ENCODE measurements around the gene OR56A3. TPM values are rescaled to one million over a fixed set of nuclear protein-coding genes. Genes with fewer than 3 reads are reported as not detected.
A peak's percentile ranks its signal among the peaks of the same experiment; 100 is the strongest.

OR56A3 gene
- polyA plus RNA-seq (2012; ENCODE audit: missing spikeins) = not detected

- TF ChIP-seq TAF1 (IDR thresholded peaks at IDR 0.05; ENCODE audit: borderline replicate concordance, low read depth, low read length) (no peak), POLR2A (IDR thresholded peaks at IDR 0.05; ENCODE audit: low read depth, low read length) (no peak), POLR2AphosphoS5 (IDR thresholded peaks at IDR 0.05; ENCODE audit: low read depth, low read length) (no peak)
- DNase-seq (ENCODE audit: insufficient read length) = no peak
- FAIRE-seq = no peak
Measured at GRCh38 chr11:5941951-5942350, at the start of gene OR56A3. Gene OR56A3 (plus strand): TSS chr11:5942251. CDS start chr11:5947347, 5,096 bp downstream.

DNA sequence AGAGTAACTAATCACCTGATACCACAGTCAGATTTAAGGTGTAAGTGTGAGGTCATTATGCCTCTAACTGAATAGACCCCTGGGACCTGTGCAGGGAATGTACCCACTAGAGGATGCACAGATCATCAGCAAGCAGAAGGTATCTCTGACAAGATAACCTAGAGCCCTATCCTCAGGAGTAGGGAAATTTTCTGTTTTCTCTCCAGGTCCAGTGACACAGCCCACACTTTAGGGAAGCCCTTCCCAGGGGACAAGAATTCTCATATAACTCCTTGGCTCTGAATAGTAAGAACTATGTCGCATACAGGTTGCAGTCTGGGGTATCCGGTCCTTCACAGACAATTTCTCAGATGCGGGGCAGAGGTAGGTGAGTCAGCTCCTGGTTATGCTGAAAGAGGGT lies 49.1 kb upstream of the OR56A3 start, which contains the start of gene OR52E5:
Gene OR52E5, plus strand, starts transcription at position 301 of the 400 bp plus-strand sequence. CDS start 7,569 bp downstream, outside the sequence.
- FAIRE-seq (no peak), DNase-seq (ENCODE audit: insufficient read length) (no peak)
- TF ChIP-seq TAF1 (IDR thresholded peaks at IDR 0.05; ENCODE audit: borderline replicate concordance, low read depth, low read length) = no peak
- TF ChIP-seq POLR2A (IDR thresholded peaks at IDR 0.05; ENCODE audit: low read depth, low read length) = no peak

GRCh38 chr11:5899534-5899933 lies 42.5 kb upstream of the OR56A3 start:
- DNase-seq (ENCODE audit: insufficient read length) (no peak), FAIRE-seq (no peak)

DNA sequence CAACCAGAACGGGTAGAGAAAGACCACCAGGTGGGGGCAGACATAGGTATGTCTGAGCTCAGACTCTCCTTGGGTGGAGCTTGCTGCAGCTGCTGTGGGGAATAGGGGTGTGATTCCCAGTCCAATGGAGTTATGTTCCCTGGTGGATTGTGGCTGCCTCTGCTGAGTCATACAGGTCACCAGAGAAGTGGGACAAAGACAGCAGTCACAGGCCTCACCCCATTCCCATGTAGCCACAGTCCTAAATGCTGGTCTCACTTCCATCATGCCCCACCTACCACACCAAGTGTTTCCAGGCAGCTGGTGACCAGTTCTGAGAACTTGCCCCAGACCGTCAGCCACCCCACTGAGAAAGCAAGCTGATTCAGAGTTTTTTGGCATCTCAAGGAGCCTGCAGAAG lies 31.5 kb upstream of the OR56A3 start:
- no peak for TF ChIP-seq POLR2AphosphoS5 (IDR thresholded peaks at IDR 0.05; ENCODE audit: low read depth, low read length)
- no peak for TF ChIP-seq TAF1 (IDR thresholded peaks at IDR 0.05; ENCODE audit: borderline replicate concordance, low read depth, low read length)
- no peak for TF ChIP-seq POLR2A (IDR thresholded peaks at IDR 0.05; ENCODE audit: low read depth, low read length)

More at GRCh38 chr11:5899534-5899933, 42.5 kb upstream of the OR56A3 start:
- TF ChIP-seq TAF1 (IDR thresholded peaks at IDR 0.05; ENCODE audit: borderline replicate concordance, low read depth, low read length) = no peak
- TF ChIP-seq POLR2A (IDR thresholded peaks at IDR 0.05; ENCODE audit: low read depth, low read length) = no peak
- no peak for TF ChIP-seq POLR2AphosphoS5 (IDR thresholded peaks at IDR 0.05; ENCODE audit: low read depth, low read length)

GRCh38 chr11:5922749-5923426 lies 19.2 kb upstream of the OR56A3 start:
- FAIRE-seq (peak; percentile 63), DNase-seq (ENCODE audit: insufficient read length) (no peak)

More for the DNA sequence above, 31.5 kb upstream of the OR56A3 start:
- DNase-seq (ENCODE audit: insufficient read length) (no peak), FAIRE-seq (no peak)

GRCh38 chr11:5923427-5923776 lies 18.6 kb upstream of the OR56A3 start:
- FAIRE-seq (no peak), DNase-seq (ENCODE audit: insufficient read length) (no peak)
- TF ChIP-seq TAF1 (IDR thresholded peaks at IDR 0.05; ENCODE audit: borderline replicate concordance, low read depth, low read length) (no peak), POLR2A (IDR thresholded peaks at IDR 0.05; ENCODE audit: low read depth, low read length) (no peak), POLR2AphosphoS5 (IDR thresholded peaks at IDR 0.05; ENCODE audit: low read depth, low read length) (no peak)

More at GRCh38 chr11:5922749-5923426, 19.2 kb upstream of the OR56A3 start:
- TF ChIP-seq POLR2AphosphoS5 (IDR thresholded peaks at IDR 0.05; ENCODE audit: low read depth, low read length) (no peak), POLR2A (IDR thresholded peaks at IDR 0.05; ENCODE audit: low read depth, low read length) (no peak), TAF1 (IDR thresholded peaks at IDR 0.05; ENCODE audit: borderline replicate concordance, low read depth, low read length) (no peak)

GRCh38 chr11:5923794-5924193 lies 18.3 kb upstream of the OR56A3 start:
- FAIRE-seq = peak; percentile 5
- TF ChIP-seq POLR2AphosphoS5 (IDR thresholded peaks at IDR 0.05; ENCODE audit: low read depth, low read length) (no peak), POLR2A (IDR thresholded peaks at IDR 0.05; ENCODE audit: low read depth, low read length) (no peak), TAF1 (IDR thresholded peaks at IDR 0.05; ENCODE audit: borderline replicate concordance, low read depth, low read length) (no peak)

DNA sequence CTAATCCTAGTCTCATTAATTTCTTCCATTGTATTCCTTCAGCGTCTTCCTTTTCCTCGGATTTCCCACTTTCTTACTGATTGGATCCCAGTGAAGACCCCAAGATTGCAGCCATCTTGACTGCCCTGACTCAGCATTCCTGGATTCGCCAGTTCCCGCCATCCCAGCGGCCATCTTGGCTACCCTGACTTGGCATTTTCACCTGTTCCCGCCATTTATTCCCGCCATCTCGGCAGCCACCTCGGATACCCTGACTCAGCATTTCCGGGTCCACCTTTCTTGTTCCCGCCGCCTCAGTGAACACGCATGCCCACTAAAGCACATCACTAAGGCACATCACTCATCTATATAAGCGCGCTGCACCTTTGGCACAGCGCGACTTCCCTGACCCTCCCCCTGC lies 13.8 kb upstream of the OR56A3 start:
- DNase-seq (ENCODE audit: insufficient read length) (no peak), FAIRE-seq (no peak)

More at GRCh38 chr11:5923794-5924193, 18.3 kb upstream of the OR56A3 start:
- DNase-seq (ENCODE audit: insufficient read length) = no peak

DNA sequence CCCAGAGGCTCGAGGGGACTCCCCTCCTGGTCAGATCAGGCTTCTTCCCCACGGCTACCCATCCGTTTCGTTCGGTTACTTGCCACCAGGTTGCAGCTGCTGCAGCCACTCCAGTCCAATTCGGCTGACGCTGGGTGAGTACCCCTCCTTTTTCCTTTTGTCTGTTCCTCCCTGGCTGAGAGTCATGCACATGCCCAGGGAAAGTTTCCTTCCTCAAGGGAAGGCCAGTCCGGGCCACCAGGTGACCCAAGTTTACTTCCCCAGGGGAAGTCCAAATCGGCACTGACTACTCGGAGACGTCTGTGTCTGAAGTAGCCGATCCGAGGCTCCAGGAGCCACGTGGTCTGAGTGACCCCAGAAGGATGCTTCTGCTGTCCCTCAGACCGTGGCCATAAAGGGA lies 13.2 kb upstream of the OR56A3 start:
- TF ChIP-seq TAF1 (IDR thresholded peaks at IDR 0.05; ENCODE audit: borderline replicate concordance, low read depth, low read length) (no peak), POLR2AphosphoS5 (IDR thresholded peaks at IDR 0.05; ENCODE audit: low read depth, low read length) (no peak), POLR2A (IDR thresholded peaks at IDR 0.05; ENCODE audit: low read depth, low read length) (no peak)
- FAIRE-seq = no peak
- no peak for DNase-seq (ENCODE audit: insufficient read length)

More for the DNA sequence above, 13.8 kb upstream of the OR56A3 start:
- no peak for TF ChIP-seq POLR2AphosphoS5 (IDR thresholded peaks at IDR 0.05; ENCODE audit: low read depth, low read length)

- TF ChIP-seq TAF1 (IDR thresholded peaks at IDR 0.05; ENCODE audit: borderline replicate concordance, low read depth, low read length) (no peak), POLR2A (IDR thresholded peaks at IDR 0.05; ENCODE audit: low read depth, low read length) (no peak), POLR2AphosphoS5 (IDR thresholded peaks at IDR 0.05; ENCODE audit: low read depth, low read length) (no peak)
- no peak for DNase-seq (ENCODE audit: insufficient read length)
- FAIRE-seq = no peak
Measured at GRCh38 chr11:5929571-5930368, 12.3 kb upstream of the OR56A3 start.

GRCh38 chr11:5930614-5931013 lies 11.4 kb upstream of the OR56A3 start:
- TF ChIP-seq POLR2AphosphoS5 (IDR thresholded peaks at IDR 0.05; ENCODE audit: low read depth, low read length) (no peak), TAF1 (IDR thresholded peaks at IDR 0.05; ENCODE audit: borderline replicate concordance, low read depth, low read length) (no peak)
- DNase-seq (ENCODE audit: insufficient read length) = no peak
- no peak for FAIRE-seq

DNA sequence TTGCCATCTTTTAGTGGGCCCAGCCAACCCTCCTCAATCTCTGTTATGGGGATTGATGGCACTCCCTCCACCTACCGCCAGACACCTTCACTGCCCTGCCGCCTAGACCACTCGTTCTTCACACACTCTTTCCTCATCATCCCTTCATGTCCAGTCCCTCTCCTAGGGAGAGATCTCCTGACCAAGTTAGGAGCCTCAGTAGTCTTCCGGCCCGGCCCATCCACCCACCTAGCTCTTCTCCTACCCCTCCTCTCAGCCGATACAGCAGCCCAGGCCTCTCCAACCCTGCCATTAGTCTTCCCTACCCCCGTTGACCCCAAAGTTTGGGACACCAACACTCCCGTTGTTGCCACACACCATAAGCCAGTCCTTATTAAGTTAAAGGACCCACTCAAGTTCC lies 11.0 kb upstream of the OR56A3 start:
- no peak for DNase-seq (ENCODE audit: insufficient read length)
- no peak for FAIRE-seq
- no peak for TF ChIP-seq POLR2A (IDR thresholded peaks at IDR 0.05; ENCODE audit: low read depth, low read length)
- TF ChIP-seq TAF1 (IDR thresholded peaks at IDR 0.05; ENCODE audit: borderline replicate concordance, low read depth, low read length) = no peak
- TF ChIP-seq POLR2AphosphoS5 (IDR thresholded peaks at IDR 0.05; ENCODE audit: low read depth, low read length) = no peak
